KMS-11 (cell line): Measurements from ENCODE around the gene CD19.

Experiments used
- H2AFZ ChIP-seq: fragments of 200-600 bp; sonication (generic); 2 replicates; pipeline ENCODE4 v1.6.1; 2016; ENCODE audit warnings: antibody characterized with exemption, mixed run types, low read depth
- H3K27ac ChIP-seq: fragments of 200-600 bp; sonication (generic); 2 replicates; pipeline ENCODE4 v1.6.1; 2016; ENCODE audit warnings: mild to moderate bottlenecking, mixed run types
- H3K27me3 ChIP-seq: fragments of 200-600 bp; sonication (generic); 2 replicates; pipeline ENCODE4 v1.6.1; 2017; ENCODE audit warnings: mild to moderate bottlenecking, low read depth, mixed run types, moderate library complexity; ENCODE audit not compliant: insufficient read depth
- H3K36me3 ChIP-seq: fragments of 200-600 bp; sonication (generic); 2 replicates; pipeline ENCODE4 v1.6.1; 2017; ENCODE audit warnings: mild to moderate bottlenecking, mixed run types; ENCODE audit not compliant: insufficient read depth
- H3K4me1 ChIP-seq: fragments of 200-600 bp; sonication (generic); 2 replicates; pipeline ENCODE4 v1.6.1; 2016; ENCODE audit warnings: mild to moderate bottlenecking, low read depth, mixed run types; ENCODE audit not compliant: poor library complexity, severe bottlenecking
- H3K4me2 ChIP-seq: fragments of 200-600 bp; sonication (generic); 2 replicates; pipeline ENCODE4 v1.7.0; 2016; ENCODE audit warnings: mild to moderate bottlenecking, mixed run types
- H3K4me3 ChIP-seq: fragments of 200-600 bp; sonication (generic); IDR thresholded peaks from 2 replicates; pipeline ENCODE4 v1.6.1; 2017; ENCODE audit warnings: low read depth, low read length, mixed read lengths; ENCODE audit not compliant: insufficient read depth
- H3K79me2 ChIP-seq: fragments of 200-600 bp; sonication (generic); 2 replicates; pipeline ENCODE4 v1.6.1; 2016; ENCODE audit warnings: low read depth, mixed run types; ENCODE audit not compliant: insufficient read depth
- H3K9ac ChIP-seq: fragments of 200-600 bp; sonication (generic); 2 replicates; pipeline ENCODE4 v1.6.1; 2016; ENCODE audit warnings: mild to moderate bottlenecking, mixed run types
- H4K20me1 ChIP-seq: fragments of 200-600 bp; sonication (generic); 2 replicates; pipeline ENCODE4 v1.6.1; 2016; ENCODE audit warnings: mild to moderate bottlenecking, mixed run types; ENCODE audit not compliant: insufficient read depth
- CTCF ChIP-seq: fragments of 200-600 bp; sonication (generic); conservative IDR thresholded peaks from 2 replicates; pipeline ENCODE4 v1.6.1; 2017; ENCODE audit warnings: low read depth, mild to moderate bottlenecking, antibody characterized with exemption, low read length, moderate library complexity, mixed read lengths

CD19 gene

GRCh38 chr16:28951410-28951943 lies 19.7 kb downstream of the CD19 start:
- Histone ChIP-seq H3K4me2 (peak overlapping the region; percentile 62), H3K36me3 (no peaks in the 10 kb centered on the region; the same call in 1 of the 2 replicates), H3K4me1 (peaks cover 21% of the 10 kb centered on the region), H3K79me2 (peaks cover 28% of the 10 kb centered on the region), H4K20me1 (no peaks in the 10 kb centered on the region), H2AFZ (peak overlapping the region; percentile 97), H3K4me3 (no peak overlapping the region), H3K9ac (peak overlapping the region; percentile 78), H3K27me3 (no peaks in the 10 kb centered on the region), H3K27ac (peak overlapping the region; percentile 32; the same call in 1 of the 2 replicates)
- no peak for TF ChIP-seq CTCF

- H3K9ac ChIP-seq: no peak overlapping the region
- no peaks in the 10 kb centered on the region; the same call in 1 of the 2 replicates for H3K36me3 ChIP-seq
- no peak overlapping the region for H2AFZ ChIP-seq
- no peak for TF ChIP-seq CTCF
- H3K4me2 ChIP-seq: no peak overlapping the region
- H3K4me3 ChIP-seq: no peak overlapping the region
- no peaks in the 10 kb centered on the region for H3K27me3 ChIP-seq
- peaks cover 5% of the 10 kb centered on the region for H3K79me2 ChIP-seq
- H3K27ac ChIP-seq: no peak overlapping the region
- H3K4me1 ChIP-seq: peaks cover under 1% of the 10 kb centered on the region
- H4K20me1 ChIP-seq: no peaks in the 10 kb centered on the region
Observed at GRCh38 chr16:28958216-28958615, 26.4 kb downstream of the CD19 start.

- no peaks in the 10 kb centered on the region; the same call in 1 of the 2 replicates for H3K36me3 ChIP-seq
- no peak overlapping the region for H3K4me3 ChIP-seq
- no peak overlapping the region for H2AFZ ChIP-seq
- no peak for TF ChIP-seq CTCF
- no peak overlapping the region for H3K27ac ChIP-seq
- no peaks in the 10 kb centered on the region for H3K4me1 ChIP-seq
- no peaks in the 10 kb centered on the region for H3K27me3 ChIP-seq
- no peaks in the 10 kb centered on the region for H3K79me2 ChIP-seq
- H3K9ac ChIP-seq: no peak overlapping the region
- H3K4me2 ChIP-seq: no peak overlapping the region
- no peaks in the 10 kb centered on the region for H4K20me1 ChIP-seq
Observed at GRCh38 chr16:28958836-28959235, 27.1 kb downstream of the CD19 start.

GRCh38 chr16:28964072-28964471 lies 32.3 kb downstream of the CD19 start:
- H3K27me3 ChIP-seq: no peaks in the 10 kb centered on the region
- H3K4me2 ChIP-seq: no peak overlapping the region
- H3K9ac ChIP-seq: no peak overlapping the region
- TF ChIP-seq CTCF: no peak
- no peaks in the 10 kb centered on the region for H4K20me1 ChIP-seq
- H3K4me1 ChIP-seq: no peaks in the 10 kb centered on the region
- no peak overlapping the region for H3K4me3 ChIP-seq
- no peaks in the 10 kb centered on the region for H3K79me2 ChIP-seq
- H3K36me3 ChIP-seq: no peaks in the 10 kb centered on the region
- no peak overlapping the region for H3K27ac ChIP-seq
- H2AFZ ChIP-seq: no peak overlapping the region
